Stomach (tissue), 9 donors: ENCODE measurements around the gene TBC1D30. TPM values are rescaled to one million over a fixed set of nuclear protein-coding genes. Genes with fewer than 3 reads are reported as not detected.

Source experiments
- DNase-seq, 2 donors: peaks; one replicate each; pipeline versions ENCODE4 v3.0.0 to v3.0.0-alpha.2; 2013 to 2019
- H3K27ac ChIP-seq, 5 donors: fragments of 200-600 bp in 4 of 5; sonication (generic) in 4 of 5; one replicate each; pipeline ENCODE4 v1.5.1; 2013 to 2019; ENCODE audit warnings: mild to moderate bottlenecking in 1 of 5, moderate library complexity in 1 of 5
- H3K27me3 ChIP-seq, 3 donors: fragments of 200-600 bp; sonication (generic); one replicate each; pipeline ENCODE4 v1.5.1; 2017 to 2019; ENCODE audit warnings: mixed run types in 1 of 3
- H3K36me3 ChIP-seq, 4 donors: fragments of 200-600 bp; sonication (generic); 1 replicate in 3 of 4; 2 replicates in 1 of 4; pipeline ENCODE4 v1.5.1; 2016 to 2019
- H3K4me1 ChIP-seq, 4 donors: fragments of 200-600 bp; sonication (generic); one replicate each; pipeline ENCODE4 v1.5.1; 2016 to 2019
- H3K4me3 ChIP-seq, 4 donors: fragments of 200-600 bp; sonication (generic) in 3 of 4; one replicate each; pipeline ENCODE4 v1.5.1; 2016 to 2019; ENCODE audit warnings: mild to moderate bottlenecking in 1 of 4
- H3K9me3 ChIP-seq, 4 donors: fragments of 200-600 bp; sonication (generic); one replicate each; pipeline ENCODE4 v1.5.1; 2016 to 2019
- CTCF ChIP-seq, 7 experiments: fragments of 450-650 bp in 4 of 7; fragments of 200-600 bp in 3 of 7; sonication (generic) in 3 of 7; IDR thresholded peaks; one replicate each; pipeline ENCODE4 v1.5.1; 2016 to 2019; ENCODE audit warnings: antibody characterized with exemption in 7 of 7, control low read depth in 2 of 7, mild to moderate bottlenecking in 1 of 7
- EP300 ChIP-seq: sonication (generic); formaldehyde crosslinking; IDR thresholded peaks from one replicate; pipeline ENCODE4 v1.6.1; 2017; ENCODE audit warnings: antibody characterized with exemption
- POLR2A ChIP-seq, 4 donors: fragments of 450-650 bp; IDR thresholded peaks; one replicate each; pipeline ENCODE4 v1.6.1; 2016; ENCODE audit warnings: antibody characterized with exemption in 4 of 4, control low read depth in 2 of 4, mild to moderate bottlenecking in 1 of 4, moderate library complexity in 1 of 4
- POLR2AphosphoS5 ChIP-seq, 3 donors: sonication (generic); formaldehyde crosslinking; IDR thresholded peaks; one replicate each; pipeline ENCODE4 v1.6.1; 2016; ENCODE audit warnings: antibody characterized with exemption in 3 of 3
- WGBS, 5 donors: extraction: QIAGEN DNeasy Blood & Tissue Kit in 3 of 5; methylation state at CpG; one replicate each; pipeline versions ENCODE4 v1.1.5 to v1.1.7; 2013 to 2018; 5-methylcytosine and 5-hydroxymethylcytosine counted together
- intact Hi-C: fragments of 100-400 bp; cut with DNase I; formaldehyde crosslinking; loops from one replicate; pipeline ENCODE4 v1.15.1; 2023; ENCODE audit warnings: low total_unique reads
- polyA plus RNA-seq, 3 donors: library from polyadenylated mRNA; stranded (reverse); fragments of 200-250 nt; gene quantifications; one replicate each; pipeline ENCODE4 v1.2.3, GENCODE V29; 2013
- total RNA-seq, 5 donors: library from RNA; depleted of rRNA; stranded (reverse); fragments of >200 nt; gene quantifications; one replicate each; pipeline versions ENCODE4 v1.1.0 to v1.2.3, GENCODE V29; 2014 to 2016
- donor health status: healthy with polysubstance abuse.
- donor health status: Bipolar disorder and iron deficiency.
- donor health status: healthy.

TBC1D30 gene
- total and polyA plus RNA-seq, 8 donors, result 1.8 to 41.1 (median 8.9) TPM

GRCh38 chr12:64794305-64794704 is 30.1 kb upstream of the TBC1D30 start:
- no peaks in the 10 kb centered on the region for H3K27me3 ChIP-seq
- H3K4me1 ChIP-seq, result peaks cover 0 to 27% (median 13%) of the 10 kb centered on the region in 4 donors
- WGBS, 5 donors, result 74 to 86% (median 82%) methylated on average over 3 of the region's 3 CpGs
- DNase-seq, result no peak
- TF ChIP-seq POLR2A (IDR thresholded peaks at IDR 0.05), result no peak
- intact Hi-C loops, result no loop called here
- H3K36me3 ChIP-seq, result no peaks in the 10 kb centered on the region
- H3K4me3 ChIP-seq, result no peak overlapping the region
- no peaks in the 10 kb centered on the region for H3K9me3 ChIP-seq
- H3K27ac ChIP-seq, result no peak overlapping the region

GRCh38 chr12:64796205-64796845 is 28.1 kb upstream of the TBC1D30 start:
- Histone ChIP-seq H3K36me3 (no peaks in the 10 kb centered on the region), H3K27me3 (peaks cover 0 to 4% (median 0%) of the 10 kb centered on the region in 3 donors), H3K4me3 (no peak overlapping the region), H3K4me1 (peaks cover 0 to 25% (median 9%) of the 10 kb centered on the region in 4 donors), H3K9me3 (no peaks in the 10 kb centered on the region), H3K27ac (peak overlapping the region in 2 of 5 donors; percentile 34 to 42)
- TF ChIP-seq POLR2A (IDR thresholded peaks at IDR 0.05) (no peak), CTCF (IDR thresholded peaks at IDR 0.05) (peak in 5 of 7 experiments; percentile 17 to 86 (median 56)), EP300 (no peak), POLR2AphosphoS5 (IDR thresholded peaks at IDR 0.05) (peak in 1 of 3 donors; percentile 79)
- DNase-seq, result peak; percentile 75 to 95
- intact Hi-C loops, result no loop called here
- WGBS, 5 donors, result 33 to 48% (median 39%) methylated on average over 5 of the region's 5 CpGs

- intact Hi-C loops, result no loop called here
- DNase-seq, result peak in 1 of 2 donors; percentile 20
- TF ChIP-seq POLR2AphosphoS5 (IDR thresholded peaks at IDR 0.05) (peak in 1 of 3 donors; percentile 47), POLR2A (IDR thresholded peaks at IDR 0.05) (no peak)
- 36 to 80% (median 43%) methylated on average over 1 of the region's 1 CpG for WGBS, 5 donors
- H3K36me3 ChIP-seq, result no peaks in the 10 kb centered on the region
- H3K27ac ChIP-seq, result no peak overlapping the region
- peaks cover 0 to 4% (median 0%) of the 10 kb centered on the region in 3 donors for H3K27me3 ChIP-seq
- H3K4me1 ChIP-seq, result peaks cover 0 to 29% (median 10%) of the 10 kb centered on the region in 4 donors
- H3K9me3 ChIP-seq, result no peaks in the 10 kb centered on the region
- H3K4me3 ChIP-seq, result no peak overlapping the region
Measured at GRCh38 chr12:64797156-64797555, 27.3 kb upstream of the TBC1D30 start.

DNA sequence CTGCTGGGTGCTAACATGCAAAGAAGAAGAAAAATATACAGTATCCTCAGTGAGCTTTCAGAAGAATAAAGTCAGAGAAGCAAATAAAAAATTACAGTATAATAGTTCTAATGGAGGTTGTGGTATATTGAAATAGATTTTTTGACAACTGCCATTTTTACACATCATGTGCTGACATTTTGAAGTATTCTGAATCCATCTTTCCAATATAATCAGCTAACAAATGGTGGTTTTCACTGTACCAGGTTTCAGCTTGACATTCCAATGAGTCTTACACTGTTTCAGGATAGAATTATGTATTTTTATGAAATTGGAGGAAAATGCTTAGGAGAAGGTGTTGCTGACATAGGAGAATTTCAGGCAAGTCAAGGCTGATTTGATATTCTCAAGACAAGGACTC is 26.3 kb upstream of the TBC1D30 start:
- H3K27ac ChIP-seq, result no peak overlapping the region
- peaks cover 0 to 31% (median 11%) of the 10 kb centered on the region in 4 donors for H3K4me1 ChIP-seq
- peaks cover 0 to 4% (median 0%) of the 10 kb centered on the region in 3 donors for H3K27me3 ChIP-seq
- H3K9me3 ChIP-seq, result no peaks in the 10 kb centered on the region
- no peak for DNase-seq
- TF ChIP-seq EP300 (no peak), POLR2A (IDR thresholded peaks at IDR 0.05) (no peak), CTCF (IDR thresholded peaks at IDR 0.05) (no peak), POLR2AphosphoS5 (IDR thresholded peaks at IDR 0.05) (no peak)
- H3K36me3 ChIP-seq, result no peaks in the 10 kb centered on the region
- H3K4me3 ChIP-seq, result no peak overlapping the region
- intact Hi-C loops, result no loop called here

DNA sequence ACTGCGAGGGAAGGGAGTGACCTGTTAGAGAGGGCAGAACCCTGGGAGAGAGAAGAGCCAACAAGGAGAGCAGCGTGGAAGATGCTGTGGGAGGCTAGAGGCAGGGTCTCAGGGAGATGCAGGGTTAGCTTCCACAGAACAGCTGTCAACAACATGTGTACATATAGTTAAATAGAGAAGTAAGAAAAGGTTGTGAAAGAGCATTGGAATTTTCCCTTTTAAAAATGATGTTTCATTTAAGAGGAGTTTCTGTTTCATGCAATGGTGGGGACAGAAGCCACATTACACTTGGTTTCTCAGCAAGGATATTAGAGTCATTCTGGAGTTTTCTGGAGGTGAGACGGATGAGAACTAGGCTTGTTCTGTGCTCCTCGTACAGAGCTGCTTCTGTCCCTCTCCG is 23.8 kb upstream of the TBC1D30 start:
- WGBS, 5 donors, result 75 to 93% (median 89%) methylated on average over 5 of the region's 5 CpGs
- H3K9me3 ChIP-seq, result no peaks in the 10 kb centered on the region
- H3K4me3 ChIP-seq, result no peak overlapping the region
- H3K27ac ChIP-seq, result no peak overlapping the region
- peaks cover 0 to 29% (median 11%) of the 10 kb centered on the region in 4 donors for H3K4me1 ChIP-seq
- DNase-seq, result no peak
- H3K27me3 ChIP-seq, result peaks cover 0 to 4% (median 0%) of the 10 kb centered on the region in 3 donors
- intact Hi-C loops, result no loop called here
- TF ChIP-seq EP300, result no peak
- TF ChIP-seq POLR2AphosphoS5 (IDR thresholded peaks at IDR 0.05), result no peak
- no peak for TF ChIP-seq POLR2A (IDR thresholded peaks at IDR 0.05)
- no peak for TF ChIP-seq CTCF (IDR thresholded peaks at IDR 0.05)
- H3K36me3 ChIP-seq, result no peaks in the 10 kb centered on the region
